B cell (primary cell): ENCODE data around the gene EXOC6. TPM values are rescaled to one million over a fixed set of nuclear protein-coding genes. Genes with fewer than 3 reads are reported as not detected.

Experiments
- ATAC-seq: fragments of 200-7000 bp; cut with Tn5 transposase; one replicate; pipeline ENCODE4 v1.10.0; 2021; ENCODE audit warnings: low read depth, mild to moderate bottlenecking, moderate number of reproducible peaks, moderate library complexity
- CTCF ChIA-PET: fragments of 350-600 bp; sonication (Branson Sonifier 250); formaldehyde crosslinking; loops from one replicate; lab custom pipeline; 2021; ENCODE audit warnings: antibody characterized with exemption, inconsistent platforms; lab: Charles Lee
- POLR2A ChIA-PET: fragments of 350-600 bp; sonication (Branson Sonifier 250); formaldehyde crosslinking; loops from one replicate; lab custom pipeline; 2021; ENCODE audit warnings: antibody characterized with exemption; lab: Charles Lee
- DNase-seq: peaks from one replicate; pipeline ENCODE4 v3.0.0; 2013
- H2AFZ ChIP-seq: 2 replicates; pipeline ENCODE4 v1.6.1; 2012; ENCODE audit warnings: mild to moderate bottlenecking, low read depth, low read length; ENCODE audit not compliant: insufficient read depth, poor library complexity, severe bottlenecking
- H3K27ac ChIP-seq, 2 donors: 1 replicate in 1 of 2; 2 replicates in 1 of 2; pipeline ENCODE4 v1.5.1; 2012 to 2013; ENCODE audit warnings: low read length in 2 of 2, mild to moderate bottlenecking in 2 of 2, moderate library complexity in 1 of 2
- H3K27me3 ChIP-seq, 4 experiments: fragments of 200-600 bp in 1 of 4; sonication (generic) in 1 of 4; replicated peaks in 1 of 4; 1 replicate in 2 of 4; 2 replicates in 2 of 4; pipeline versions ENCODE4 v1.6.1 to v1.7.0; 2013 to 2016; ENCODE audit warnings: low read length in 3 of 4, mild to moderate bottlenecking in 2 of 4, mixed read lengths in 1 of 4, moderate library complexity in 1 of 4; ENCODE audit not compliant: insufficient read depth in 4 of 4, control insufficient read depth in 3 of 4; ENCODE audit errors: control extremely low read depth in 1 of 4
- H3K36me3 ChIP-seq, 2 experiments: replicated peaks in 1 of 2; 1 replicate in 1 of 2; 2 replicates in 1 of 2; pipeline versions ENCODE4 v1.6.1 to v1.7.1; 2013; ENCODE audit warnings: low read length in 1 of 2; ENCODE audit not compliant: insufficient read depth in 2 of 2, control insufficient read depth in 1 of 2; ENCODE audit errors: control extremely low read depth in 1 of 2, extremely low read depth in 1 of 2
- H3K4me1 ChIP-seq, 2 donors: fragments of 200-600 bp in 1 of 2; sonication (generic) in 1 of 2; 1 replicate in 1 of 2; 2 replicates in 1 of 2; pipeline versions ENCODE4 v1.5.1 to v1.6.1; 2013 to 2017; ENCODE audit warnings: low read length in 2 of 2; ENCODE audit not compliant: control insufficient read depth in 2 of 2, insufficient read depth in 2 of 2
- H3K4me2 ChIP-seq: replicated peaks from 2 replicates; pipeline ENCODE3; 2012; ENCODE audit warnings: mild to moderate bottlenecking, low read depth, low read length; ENCODE audit not compliant: poor library complexity, severe bottlenecking
- H3K4me3 ChIP-seq, 5 experiments: fragments of 200-600 bp in 1 of 5; sonication (generic) in 1 of 5; 1 replicate in 3 of 5; 2 replicates in 2 of 5; pipeline versions ENCODE4 v1.5.1 to v1.7.0; 2011 to 2016; ENCODE audit warnings: low read length in 4 of 5, mild to moderate bottlenecking in 4 of 5, low read depth in 2 of 5, control low read depth in 1 of 5, moderate library complexity in 1 of 5; ENCODE audit not compliant: insufficient read depth in 1 of 5; ENCODE audit errors: control extremely low read depth in 1 of 5, extremely low read depth in 1 of 5
- H3K79me2 ChIP-seq: fragments of 200-600 bp; sonication (generic); one replicate; pipeline ENCODE4 v1.6.0; 2016; ENCODE audit warnings: low read length; ENCODE audit not compliant: control insufficient read depth, insufficient read depth
- H3K9ac ChIP-seq: fragments of 200-600 bp; sonication (generic); 2 replicates; pipeline ENCODE4 v1.6.1; 2017; ENCODE audit warnings: mild to moderate bottlenecking, low read length, moderate library complexity
- H3K9me3 ChIP-seq, 3 donors: one replicate each; pipeline versions ENCODE4 v1.6.1 to v1.7.1; 2013; ENCODE audit warnings: low read length in 2 of 3; ENCODE audit not compliant: control insufficient read depth in 2 of 3, insufficient read depth in 1 of 3; ENCODE audit errors: control extremely low read depth in 1 of 3
- H4K20me1 ChIP-seq: 2 replicates; pipeline ENCODE4 v1.6.0; 2012; ENCODE audit warnings: mild to moderate bottlenecking, low read length; ENCODE audit not compliant: insufficient read depth, control insufficient read depth, poor library complexity, severe bottlenecking
- H3K27ac Mint-ChIP-seq: one replicate; pipeline ENCODE4 v1.8.0; 2021; ENCODE audit warnings: mixed read lengths
- H3K27me3 Mint-ChIP-seq: one replicate; pipeline ENCODE4 v1.8.0; 2021; ENCODE audit warnings: mixed read lengths
- H3K4me1 Mint-ChIP-seq: one replicate; pipeline ENCODE4 v1.8.0; 2021; ENCODE audit warnings: mixed read lengths
- H3K4me3 Mint-ChIP-seq: one replicate; pipeline ENCODE4 v1.8.0; 2021; ENCODE audit warnings: mixed read lengths
- H3K9me3 Mint-ChIP-seq: one replicate; pipeline ENCODE4 v1.8.0; 2022; ENCODE audit warnings: mixed read lengths; ENCODE audit not compliant: insufficient read depth
- EZH2 ChIP-seq: IDR thresholded peaks from 2 replicates; pipeline ENCODE4 v1.6.1; 2012; ENCODE audit warnings: borderline replicate concordance, low read depth, mild to moderate bottlenecking, moderate library complexity, low read length; ENCODE audit not compliant: insufficient read depth, poor library complexity, severe bottlenecking
- WGBS: methylation state at CpG from one replicate; pipeline ENCODE4 v1.1.5; 2013; ENCODE audit warnings: missing lambda C conversion rate; ENCODE audit not compliant: insufficient coverage; 5-methylcytosine and 5-hydroxymethylcytosine counted together
- intact Hi-C: fragments of 100-400 bp; cut with micrococcal nuclease; formaldehyde crosslinking; loops from one replicate; pipeline ENCODE4 v1.10.0; 2022
- polyA plus RNA-seq: library from polyadenylated mRNA; depleted of rRNA; stranded (reverse); fragments of >200 nt; gene quantifications from 2 replicates; pipeline ENCODE4 v1.2.3, GENCODE V29; 2012
- total RNA-seq, 2 donors: library from RNA; stranded (reverse); fragments of 120-200 nt in 1 of 2; gene quantifications; 1 replicate in 1 of 2; 2 replicates in 1 of 2; pipeline versions ENCODE4 v1.2.3 to v1.2.4, GENCODE V29; 2013 to 2022
- TF ChIP-seq, protein P1 (sequence below): fragments of 200-600 bp; IDR thresholded peaks from one replicate; pipeline ENCODE4 v1.8.0; 2022; ENCODE audit warnings: antibody characterized with exemption, mild to moderate bottlenecking

Gene EXOC6
- total and polyA plus RNA-seq, 2 donors (not counting 1 experiment from before 2014, with no cell fraction given): 7.9 to 22.6 TPM

GRCh38 chr10:93032809-93033137 is 184.5 kb downstream of the EXOC6 start:
- Histone ChIP-seq H2AFZ (no peak overlapping the region), H4K20me1 (no peaks in the 10 kb centered on the region), H3K36me3 (peaks cover 0 to 2% of the 10 kb centered on the region in 2 experiments), H3K4me3 (no peak overlapping the region), H3K9ac (no peak overlapping the region), H3K27me3 (no peaks in the 10 kb centered on the region), H3K79me2 (no peaks in the 10 kb centered on the region), H3K4me1 (no peaks in the 10 kb centered on the region), H3K9me3 (no peaks in the 10 kb centered on the region), H3K27ac (no peak overlapping the region), H3K4me2 (no peak overlapping the region)
- intact Hi-C loops: no loop called here
- no peak for DNase-seq
- Mint-ChIP-seq H3K4me3 (no peak overlapping the region), H3K9me3 (no peaks in the 10 kb centered on the region), H3K27me3 (no peaks in the 10 kb centered on the region), H3K4me1 (no peaks in the 10 kb centered on the region), H3K27ac (no peak overlapping the region)
- WGBS: 100% methylated on average over 1 of the region's 1 CpG
- ATAC-seq: no peak
- POLR2A ChIA-PET: no interaction called here
- CTCF ChIA-PET: no interaction called here
- TF ChIP-seq, protein P1, sequence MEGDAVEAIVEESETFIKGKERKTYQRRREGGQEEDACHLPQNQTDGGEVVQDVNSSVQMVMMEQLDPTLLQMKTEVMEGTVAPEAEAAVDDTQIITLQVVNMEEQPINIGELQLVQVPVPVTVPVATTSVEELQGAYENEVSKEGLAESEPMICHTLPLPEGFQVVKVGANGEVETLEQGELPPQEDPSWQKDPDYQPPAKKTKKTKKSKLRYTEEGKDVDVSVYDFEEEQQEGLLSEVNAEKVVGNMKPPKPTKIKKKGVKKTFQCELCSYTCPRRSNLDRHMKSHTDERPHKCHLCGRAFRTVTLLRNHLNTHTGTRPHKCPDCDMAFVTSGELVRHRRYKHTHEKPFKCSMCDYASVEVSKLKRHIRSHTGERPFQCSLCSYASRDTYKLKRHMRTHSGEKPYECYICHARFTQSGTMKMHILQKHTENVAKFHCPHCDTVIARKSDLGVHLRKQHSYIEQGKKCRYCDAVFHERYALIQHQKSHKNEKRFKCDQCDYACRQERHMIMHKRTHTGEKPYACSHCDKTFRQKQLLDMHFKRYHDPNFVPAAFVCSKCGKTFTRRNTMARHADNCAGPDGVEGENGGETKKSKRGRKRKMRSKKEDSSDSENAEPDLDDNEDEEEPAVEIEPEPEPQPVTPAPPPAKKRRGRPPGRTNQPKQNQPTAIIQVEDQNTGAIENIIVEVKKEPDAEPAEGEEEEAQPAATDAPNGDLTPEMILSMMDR: no peak
- TF ChIP-seq EZH2: no peak

GRCh38 chr10:93034426-93034825 is 186.1 kb downstream of the EXOC6 start:
- Mint-ChIP-seq H3K9me3 (no peaks in the 10 kb centered on the region), H3K4me1 (peaks cover 4% of the 10 kb centered on the region), H3K4me3 (no peak overlapping the region), H3K27me3 (no peaks in the 10 kb centered on the region), H3K27ac (no peak overlapping the region)
- no peak overlapping the region for H3K9ac ChIP-seq
- H3K27me3 ChIP-seq: no peaks in the 10 kb centered on the region
- peaks cover 0 to 2% of the 10 kb centered on the region in 2 experiments for H3K36me3 ChIP-seq
- no peaks in the 10 kb centered on the region for H3K9me3 ChIP-seq
- POLR2A ChIA-PET: no interaction called here
- no peaks in the 10 kb centered on the region for H4K20me1 ChIP-seq
- CTCF ChIA-PET: no interaction called here
- no peak for TF ChIP-seq EZH2
- TF ChIP-seq, protein P1: no peak
- WGBS: no CpG with 5 or more reads among the region's 1 CpG
- no peaks in the 10 kb centered on the region for H3K79me2 ChIP-seq
- H2AFZ ChIP-seq: no peak overlapping the region
- peaks cover 2 to 3% of the 10 kb centered on the region in 2 donors for H3K4me1 ChIP-seq
- no peak for DNase-seq
- no peak overlapping the region for H3K4me2 ChIP-seq
- no peak overlapping the region for H3K27ac ChIP-seq
- no peak overlapping the region for H3K4me3 ChIP-seq
- ATAC-seq: no peak
- intact Hi-C loops: no loop called here
